HCT116 (cell line): ENCODE data around the gene HHAT.

Experiments used
- CTCF ChIP-seq, 3 experiments: fragments of 200-600 bp in 1 of 3; sonication (generic) in 1 of 3; IDR thresholded peaks in 2 of 3; conservative IDR thresholded peaks in 1 of 3; 2 replicates each; pipeline ENCODE4 v1.5.1; 2012 to 2017; ENCODE audit warnings: low read depth in 2 of 3, low read length in 2 of 3, antibody characterized with exemption in 1 of 3, borderline replicate concordance in 1 of 3, control low read depth in 1 of 3, mild to moderate bottlenecking in 1 of 3, mixed read lengths in 1 of 3, mixed run types in 1 of 3, moderate library complexity in 1 of 3; ENCODE audit not compliant: insufficient read depth in 1 of 3
- EZH2 ChIP-seq: fragments of 200-600 bp; sonication (generic); IDR thresholded peaks from 2 replicates; pipeline ENCODE4 v1.6.1; 2017; ENCODE audit warnings: antibody characterized with exemption, mixed run types
- POLR2AphosphoS5 ChIP-seq: IDR thresholded peaks from 2 replicates; pipeline ENCODE4 v1.6.1; 2011; ENCODE audit warnings: mild to moderate bottlenecking, low read depth, low read length, moderate library complexity
- SIN3A ChIP-seq: IDR thresholded peaks from 2 replicates; pipeline ENCODE4 v1.6.1; 2012; ENCODE audit warnings: low read depth
- ZNF274 ChIP-seq: fragments of 200-500 bp; sonication (Bioruptor generic); IDR thresholded peaks from 2 replicates; pipeline ENCODE4 v1.6.1; 2014; ENCODE audit warnings: mild to moderate bottlenecking, low read depth, low read length, inconsistent platforms

DNA sequence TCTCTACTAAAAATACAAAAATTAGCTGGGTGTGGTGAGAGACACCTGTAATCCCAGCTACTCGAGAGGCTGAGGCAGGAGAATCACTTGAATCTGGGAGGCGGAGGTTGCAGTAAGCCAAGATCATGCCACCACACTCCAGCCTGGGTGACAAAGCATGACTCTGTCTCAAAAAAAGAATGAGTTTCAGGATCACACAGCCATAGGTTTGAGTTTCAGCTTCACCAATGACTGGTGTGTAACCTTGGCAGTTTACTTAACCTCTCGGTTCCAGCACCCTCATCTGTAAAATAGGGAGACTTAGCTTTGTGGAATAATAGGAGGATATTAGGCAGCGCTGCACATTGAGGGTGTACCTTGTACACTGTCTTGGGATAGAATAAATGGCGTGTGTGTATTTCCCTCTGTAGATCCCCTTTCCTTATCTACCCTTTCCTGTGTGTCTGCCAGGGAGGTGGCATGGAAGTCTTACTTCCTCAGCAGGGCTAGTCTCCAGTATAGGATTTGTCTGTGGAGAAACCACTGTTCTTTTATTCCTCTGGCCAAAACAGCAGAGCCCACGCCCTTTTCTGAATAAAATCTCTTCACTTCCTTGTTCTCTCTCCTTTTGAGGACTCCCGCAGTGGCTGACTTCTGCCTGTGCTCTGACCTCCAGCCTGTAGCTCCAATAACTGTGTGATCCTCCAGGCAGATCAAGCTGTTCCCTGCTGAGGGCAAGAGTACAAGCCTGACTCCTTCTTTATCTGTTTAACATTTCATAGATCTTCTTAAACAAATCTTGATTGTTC lies 90.4 kb downstream of the HHAT start:
- TF ChIP-seq CTCF (IDR thresholded peaks at IDR 0.05 in 2 of 3, conservative IDR thresholded peaks at IDR 0.05 in 1 of 3; ENCODE audit: borderline replicate concordance in 1 of 3, insufficient read depth in 1 of 3, low read depth in 2 of 3, low read length in 2 of 3) (no peak), SIN3A (no peak), EZH2 (no peak), POLR2AphosphoS5 (no peak), ZNF274 (no peak)
